ENCODE results near the gene MAPKAPK2.

Gene MAPKAPK2

GRCh38 chr1:206725109-206725963 lies 40.6 kb downstream of the MAPKAPK2 start:
- no peak overlapping the region for H3K27ac ChIP-seq (ENCODE audit: low read depth, low read length)
- no peak overlapping the region for H3K9ac ChIP-seq (ENCODE audit: low read length)
- H3K36me3 ChIP-seq (ENCODE audit: control insufficient read depth, insufficient read depth, low read length): peaks cover 16% of the 10 kb centered on the region
- peaks cover 25% of the 10 kb centered on the region for H3K4me1 ChIP-seq (ENCODE audit: control insufficient read depth, insufficient read depth, low read length)
- no peaks in the 10 kb centered on the region for H3K9me3 ChIP-seq (ENCODE audit: control insufficient read depth, insufficient read depth, low read depth, low read length)
- H3K27me3 ChIP-seq (ENCODE audit: control insufficient read depth, insufficient read depth, low read length): no peaks in the 10 kb centered on the region
- no peak overlapping the region for H3K4me3 ChIP-seq (ENCODE audit: low read depth, low read length)

- peaks cover 44% of the 10 kb centered on the region for H3K36me3 ChIP-seq (ENCODE audit: control insufficient read depth, insufficient read depth, low read length)
- no peak overlapping the region for H3K4me3 ChIP-seq (ENCODE audit: low read depth, low read length)
- H3K27me3 ChIP-seq (ENCODE audit: control insufficient read depth, insufficient read depth, low read length): no peaks in the 10 kb centered on the region
- H3K9me3 ChIP-seq (ENCODE audit: control insufficient read depth, insufficient read depth, low read depth, low read length): no peaks in the 10 kb centered on the region
- no peak overlapping the region for H3K27ac ChIP-seq (ENCODE audit: low read depth, low read length)
- no peak overlapping the region for H3K9ac ChIP-seq (ENCODE audit: low read length)
- H3K4me1 ChIP-seq (ENCODE audit: control insufficient read depth, insufficient read depth, low read length): peaks cover 18% of the 10 kb centered on the region
Observed at GRCh38 chr1:206727981-206728696, 43.4 kb downstream of the MAPKAPK2 start.

- Histone ChIP-seq H3K4me3 (ENCODE audit: low read depth, low read length) (no peak overlapping the region), H3K27ac (ENCODE audit: low read depth, low read length) (no peak overlapping the region), H3K36me3 (ENCODE audit: control insufficient read depth, insufficient read depth, low read length) (peaks cover 46% of the 10 kb centered on the region), H3K4me1 (ENCODE audit: control insufficient read depth, insufficient read depth, low read length) (peaks cover 13% of the 10 kb centered on the region), H3K9ac (ENCODE audit: low read length) (no peak overlapping the region), H3K27me3 (ENCODE audit: control insufficient read depth, insufficient read depth, low read length) (no peaks in the 10 kb centered on the region), H3K9me3 (ENCODE audit: control insufficient read depth, insufficient read depth, low read depth, low read length) (no peaks in the 10 kb centered on the region)
Observed at GRCh38 chr1:206728697-206728987, 43.9 kb downstream of the MAPKAPK2 start.

- Histone ChIP-seq H3K4me1 (ENCODE audit: control insufficient read depth, insufficient read depth, low read length) (peaks cover 9% of the 10 kb centered on the region), H3K36me3 (ENCODE audit: control insufficient read depth, insufficient read depth, low read length) (peaks cover 50% of the 10 kb centered on the region), H3K9me3 (ENCODE audit: control insufficient read depth, insufficient read depth, low read depth, low read length) (no peaks in the 10 kb centered on the region), H3K4me3 (ENCODE audit: low read depth, low read length) (no peak overlapping the region), H3K9ac (ENCODE audit: low read length) (no peak overlapping the region), H3K27me3 (ENCODE audit: control insufficient read depth, insufficient read depth, low read length) (no peaks in the 10 kb centered on the region), H3K27ac (ENCODE audit: low read depth, low read length) (no peak overlapping the region)
Observed at GRCh38 chr1:206729050-206729449, 44.3 kb downstream of the MAPKAPK2 start.

GRCh38 chr1:206729507-206729906 lies 44.8 kb downstream of the MAPKAPK2 start:
- Histone ChIP-seq H3K36me3 (ENCODE audit: control insufficient read depth, insufficient read depth, low read length) (peaks cover 50% of the 10 kb centered on the region), H3K4me3 (ENCODE audit: low read depth, low read length) (no peak overlapping the region), H3K9ac (ENCODE audit: low read length) (no peak overlapping the region), H3K9me3 (ENCODE audit: control insufficient read depth, insufficient read depth, low read depth, low read length) (no peaks in the 10 kb centered on the region), H3K27ac (ENCODE audit: low read depth, low read length) (no peak overlapping the region), H3K4me1 (ENCODE audit: control insufficient read depth, insufficient read depth, low read length) (peaks cover 6% of the 10 kb centered on the region; the same call in 1 of the 2 replicates), H3K27me3 (ENCODE audit: control insufficient read depth, insufficient read depth, low read length) (no peaks in the 10 kb centered on the region)

GRCh38 chr1:206732508-206732907 lies 47.8 kb downstream of the MAPKAPK2 start:
- peaks cover 64% of the 10 kb centered on the region for H3K36me3 ChIP-seq (ENCODE audit: control insufficient read depth, insufficient read depth, low read length)
- no peaks in the 10 kb centered on the region for H3K27me3 ChIP-seq (ENCODE audit: control insufficient read depth, insufficient read depth, low read length)
- no peak overlapping the region for H3K4me3 ChIP-seq (ENCODE audit: low read depth, low read length)
- H3K4me1 ChIP-seq (ENCODE audit: control insufficient read depth, insufficient read depth, low read length): no peaks in the 10 kb centered on the region
- H3K9me3 ChIP-seq (ENCODE audit: control insufficient read depth, insufficient read depth, low read depth, low read length): no peaks in the 10 kb centered on the region
- no peak overlapping the region for H3K27ac ChIP-seq (ENCODE audit: low read depth, low read length)
- H3K9ac ChIP-seq (ENCODE audit: low read length): no peak overlapping the region

- Histone ChIP-seq H3K4me3 (ENCODE audit: low read depth, low read length) (no peak overlapping the region), H3K36me3 (ENCODE audit: control insufficient read depth, insufficient read depth, low read length) (peaks cover 64% of the 10 kb centered on the region), H3K4me1 (ENCODE audit: control insufficient read depth, insufficient read depth, low read length) (no peaks in the 10 kb centered on the region), H3K9me3 (ENCODE audit: control insufficient read depth, insufficient read depth, low read depth, low read length) (no peaks in the 10 kb centered on the region), H3K27me3 (ENCODE audit: control insufficient read depth, insufficient read depth, low read length) (no peaks in the 10 kb centered on the region), H3K27ac (ENCODE audit: low read depth, low read length) (no peak overlapping the region), H3K9ac (ENCODE audit: low read length) (no peak overlapping the region)
Observed at GRCh38 chr1:206732992-206733391, 48.3 kb downstream of the MAPKAPK2 start.

- Histone ChIP-seq H3K9me3 (ENCODE audit: control insufficient read depth, insufficient read depth, low read depth, low read length) (no peaks in the 10 kb centered on the region), H3K27ac (ENCODE audit: low read depth, low read length) (no peak overlapping the region), H3K27me3 (ENCODE audit: control insufficient read depth, insufficient read depth, low read length) (no peaks in the 10 kb centered on the region), H3K4me1 (ENCODE audit: control insufficient read depth, insufficient read depth, low read length) (peaks cover 11% of the 10 kb centered on the region), H3K9ac (ENCODE audit: low read length) (no peak overlapping the region), H3K36me3 (ENCODE audit: control insufficient read depth, insufficient read depth, low read length) (peaks cover 56% of the 10 kb centered on the region), H3K4me3 (ENCODE audit: low read depth, low read length) (no peak overlapping the region)
Observed at GRCh38 chr1:206734499-206735142, 49.9 kb downstream of the MAPKAPK2 start.

GRCh38 chr1:206735553-206736031 lies 50.9 kb downstream of the MAPKAPK2 start:
- Histone ChIP-seq H3K27ac (ENCODE audit: low read depth, low read length) (no peak overlapping the region), H3K4me1 (ENCODE audit: control insufficient read depth, insufficient read depth, low read length) (peaks cover 12% of the 10 kb centered on the region), H3K9me3 (ENCODE audit: control insufficient read depth, insufficient read depth, low read depth, low read length) (no peaks in the 10 kb centered on the region), H3K27me3 (ENCODE audit: control insufficient read depth, insufficient read depth, low read length) (no peaks in the 10 kb centered on the region), H3K36me3 (ENCODE audit: control insufficient read depth, insufficient read depth, low read length) (peaks cover 46% of the 10 kb centered on the region), H3K9ac (ENCODE audit: low read length) (no peak overlapping the region), H3K4me3 (ENCODE audit: low read depth, low read length) (no peak overlapping the region)

- Histone ChIP-seq H3K9me3 (ENCODE audit: control insufficient read depth, insufficient read depth, low read depth, low read length) (no peaks in the 10 kb centered on the region), H3K4me1 (ENCODE audit: control insufficient read depth, insufficient read depth, low read length) (peaks cover 12% of the 10 kb centered on the region), H3K36me3 (ENCODE audit: control insufficient read depth, insufficient read depth, low read length) (peaks cover 31% of the 10 kb centered on the region), H3K27me3 (ENCODE audit: control insufficient read depth, insufficient read depth, low read length) (no peaks in the 10 kb centered on the region), H3K27ac (ENCODE audit: low read depth, low read length) (no peak overlapping the region), H3K9ac (ENCODE audit: low read length) (no peak overlapping the region), H3K4me3 (ENCODE audit: low read depth, low read length) (no peak overlapping the region)
Observed at GRCh38 chr1:206736878-206737728, 52.4 kb downstream of the MAPKAPK2 start.
